Liver (tissue), 9 donors: ENCODE data around the gene TRABD. TPM values are rescaled to one million over a fixed set of nuclear protein-coding genes. Genes with fewer than 3 reads are reported as not detected.
A peak's percentile ranks its signal among the peaks of the same experiment; 100 is the strongest.

Experiments
- DNase-seq: peaks from one replicate; pipeline ENCODE4 v3.0.0-alpha.2; 2017; ENCODE audit warnings: low spot score
- H3K27ac ChIP-seq, 2 donors: one replicate each; pipeline ENCODE4 v1.7.0; 2013; ENCODE audit warnings: inconsistent platforms in 2 of 2, low read length in 2 of 2, control low read depth in 1 of 2, low read depth in 1 of 2, mild to moderate bottlenecking in 1 of 2
- H3K27me3 ChIP-seq, 4 donors: one replicate each; pipeline versions ENCODE4 v1.6.1 to v1.7.0; 2013; ENCODE audit warnings: low read length in 3 of 4, inconsistent platforms in 1 of 4, mild to moderate bottlenecking in 1 of 4, moderate library complexity in 1 of 4; ENCODE audit not compliant: control insufficient read depth in 4 of 4, insufficient read depth in 4 of 4
- H3K36me3 ChIP-seq, 4 donors: one replicate each; pipeline versions ENCODE4 v1.6.1 to v1.7.0; 2013; ENCODE audit warnings: low read length in 3 of 4, mild to moderate bottlenecking in 3 of 4, low read depth in 1 of 4, moderate library complexity in 1 of 4; ENCODE audit not compliant: control insufficient read depth in 4 of 4, insufficient read depth in 3 of 4
- H3K4me1 ChIP-seq, 4 donors: one replicate each; pipeline versions ENCODE4 v1.6.1 to v1.7.0; 2013; ENCODE audit warnings: low read length in 3 of 4, mild to moderate bottlenecking in 3 of 4, moderate library complexity in 1 of 4; ENCODE audit not compliant: control insufficient read depth in 4 of 4, insufficient read depth in 4 of 4
- H3K4me3 ChIP-seq, 3 donors: one replicate each; pipeline versions ENCODE4 v1.6.1 to v1.7.0; 2013; ENCODE audit warnings: low read length in 3 of 3, control low read depth in 1 of 3, low read depth in 1 of 3, mild to moderate bottlenecking in 1 of 3
- H3K9ac ChIP-seq, 2 donors: one replicate each; pipeline ENCODE4 v1.7.0; 2013; ENCODE audit warnings: low read length in 2 of 2, mild to moderate bottlenecking in 2 of 2, moderate library complexity in 2 of 2, control low read depth in 1 of 2, low read depth in 1 of 2
- H3K9me3 ChIP-seq, 4 donors: one replicate each; pipeline versions ENCODE4 v1.6.1 to v1.7.0; 2013; ENCODE audit warnings: low read length in 3 of 4; ENCODE audit not compliant: control insufficient read depth in 4 of 4
- ATF3 ChIP-seq: IDR thresholded peaks from 2 replicates; pipeline ENCODE4 v1.6.1; 2016; ENCODE audit warnings: antibody characterized with exemption
- CTCF ChIP-seq: fragments of 150-350 bp; IDR thresholded peaks from 2 replicates; pipeline ENCODE4 v1.5.1; 2017; ENCODE audit warnings: improper control_type of control experiment, low read depth, low read length; ENCODE audit not compliant: missing input control
- EGR1 ChIP-seq, 2 donors: IDR thresholded peaks; 2 replicates each; pipeline ENCODE4 v1.6.1; 2016 to 2018; ENCODE audit warnings: antibody characterized with exemption in 2 of 2, low read depth in 2 of 2
- HNF4A ChIP-seq, 2 donors: conservative IDR thresholded peaks; 2 replicates each; pipeline ENCODE4 v1.6.1; 2016; ENCODE audit warnings: antibody characterized with exemption in 2 of 2, mild to moderate bottlenecking in 2 of 2
- HNF4G ChIP-seq: IDR thresholded peaks from 2 replicates; pipeline ENCODE4 v1.6.1; 2016; ENCODE audit warnings: antibody characterized with exemption
- MAX ChIP-seq: IDR thresholded peaks from 2 replicates; pipeline ENCODE4 v1.6.1; 2016; ENCODE audit warnings: antibody characterized with exemption
- NR2F2 ChIP-seq: IDR thresholded peaks from 2 replicates; pipeline ENCODE4 v1.6.1; 2016; ENCODE audit warnings: antibody characterized with exemption
- REST ChIP-seq: IDR thresholded peaks from 2 replicates; pipeline ENCODE4 v1.6.1; 2016; ENCODE audit warnings: antibody characterized with exemption, mild to moderate bottlenecking
- RXRA ChIP-seq, 2 donors: IDR thresholded peaks; 2 replicates each; pipeline ENCODE4 v1.6.1; 2017 to 2018; ENCODE audit warnings: antibody characterized with exemption in 2 of 2, mild to moderate bottlenecking in 1 of 2
- SP1 ChIP-seq: IDR thresholded peaks from 2 replicates; pipeline ENCODE4 v1.6.1; 2018; ENCODE audit warnings: antibody characterized with exemption, mild to moderate bottlenecking
- YY1 ChIP-seq: IDR thresholded peaks from 2 replicates; pipeline ENCODE4 v1.6.1; 2016; ENCODE audit warnings: antibody characterized with exemption, mild to moderate bottlenecking
- ZBTB33 ChIP-seq: IDR thresholded peaks from 2 replicates; pipeline ENCODE4 v1.6.1; 2016; ENCODE audit warnings: antibody characterized with exemption
- WGBS: extraction: QIAGEN DNeasy Blood & Tissue Kit; methylation state at CpG from one replicate; pipeline ENCODE4 v1.1.7; 2013; 5-methylcytosine and 5-hydroxymethylcytosine counted together
- polyA plus RNA-seq, 2 donors: library from polyadenylated mRNA; stranded (reverse) in 1 of 2; unstranded in 1 of 2; fragments of 200-250 nt in 1 of 2; fragments of >200 nt in 1 of 2; fragmentation: Nextera tagmentation in 1 of 2; extraction: Ambion mirVana in 1 of 2; gene quantifications; one replicate each; pipeline versions ENCODE4 v1.2.1 to v1.2.3, GENCODE V29; 2013 to 2015
- total RNA-seq, 2 donors: library from RNA; depleted of rRNA; stranded (reverse); fragments of >200 nt; gene quantifications; one replicate each; pipeline ENCODE4 v1.2.3, GENCODE V29; 2014
- donor health status: healthy.
- donor health status: healthy.
- donor health status: healthy.
- donor health status: healthy.
- donor health status: healthy.

The TRABD gene
- total and polyA plus RNA-seq, 4 donors: 10.5 to 29.7 (median 16.4) TPM

- H3K9ac ChIP-seq: no peak overlapping the region
- DNase-seq: no peak
- peaks cover 36 to 76% (median 46%) of the 10 kb centered on the region in 4 donors for H3K36me3 ChIP-seq
- 87% methylated on average over 21 of the region's 21 CpGs for WGBS
- TF ChIP-seq NR2F2 (no peak), REST (no peak), SP1 (no peak), MAX (no peak), CTCF (no peak), HNF4G (no peak), YY1 (no peak), ATF3 (no peak), RXRA (IDR thresholded peaks at IDR 0.05) (no peak), EGR1 (IDR thresholded peaks at IDR 0.05; ENCODE audit: low read depth in 2 of 2) (no peak), ZBTB33 (no peak)
- peaks cover 5 to 19% (median 12%) of the 10 kb centered on the region in 4 donors for H3K4me1 ChIP-seq
- H3K4me3 ChIP-seq: no peak overlapping the region
- H3K9me3 ChIP-seq: no peaks in the 10 kb centered on the region
- no peak overlapping the region for H3K27ac ChIP-seq
- H3K27me3 ChIP-seq: no peaks in the 10 kb centered on the region
Measured at GRCh38 chr22:50217543-50218152, 31.9 kb downstream of the TRABD start.

- no peak for DNase-seq
- peaks cover 4 to 16% (median 8%) of the 10 kb centered on the region in 4 donors for H3K4me1 ChIP-seq
- WGBS: 74% methylated on average over 43 of the region's 43 CpGs
Measured at GRCh38 chr22:50218153-50218995, 32.7 kb downstream of the TRABD start.

More at GRCh38 chr22:50218153-50218995, 32.7 kb downstream of the TRABD start:
- H3K9ac ChIP-seq: no peak overlapping the region
- TF ChIP-seq RXRA (IDR thresholded peaks at IDR 0.05): peak; percentile 26 to 28
- no peak for TF ChIP-seq SP1
- TF ChIP-seq ATF3: no peak
- peak in 1 of 2 donors; percentile 23 for TF ChIP-seq HNF4A (conservative IDR thresholded peaks at IDR 0.05)
- H3K27ac ChIP-seq: no peak overlapping the region
- H3K9me3 ChIP-seq: no peaks in the 10 kb centered on the region
- no peaks in the 10 kb centered on the region for H3K27me3 ChIP-seq
- peaks cover 36 to 76% (median 45%) of the 10 kb centered on the region in 4 donors for H3K36me3 ChIP-seq
- no peak overlapping the region for H3K4me3 ChIP-seq
